DND-41 (cell line): ENCODE measurements around the gene CSF3.
A peak's percentile ranks its signal among the peaks of the same experiment; 100 is the strongest.

Experiments
- ATAC-seq: fragments of 200-7000 bp; cut with Tn5 transposase; 3 replicates; pipeline ENCODE4 v1.9.1; 2021; ENCODE audit warnings: low read depth; ENCODE audit not compliant: insufficient read depth
- DNase-seq: peaks from one replicate; pipeline ENCODE4 v3.0.0-alpha.2; 2020
- H2AFZ ChIP-seq: 2 replicates; pipeline ENCODE4 v1.6.0; 2012; ENCODE audit warnings: low read depth, low read length
- H3K27ac ChIP-seq: 2 replicates; pipeline ENCODE4 v1.5.1; 2012; ENCODE audit warnings: low read length, inconsistent platforms
- H3K27me3 ChIP-seq: fragments of 200-600 bp; sonication (generic); 2 replicates; pipeline ENCODE4 v1.6.0; 2012; ENCODE audit warnings: low read length, mild to moderate bottlenecking, inconsistent platforms; ENCODE audit not compliant: insufficient read depth, poor library complexity
- H3K36me3 ChIP-seq: 2 replicates; pipeline ENCODE4 v1.5.1; 2012; ENCODE audit warnings: low read length, inconsistent platforms; ENCODE audit not compliant: insufficient read depth
- H3K4me1 ChIP-seq: 2 replicates; pipeline ENCODE4 v1.5.1; 2012; ENCODE audit warnings: mild to moderate bottlenecking, low read length; ENCODE audit not compliant: insufficient read depth
- H3K4me2 ChIP-seq: 2 replicates; pipeline ENCODE4 v1.6.0; 2012; ENCODE audit warnings: mild to moderate bottlenecking, moderate library complexity, low read length, inconsistent platforms; ENCODE audit not compliant: insufficient read depth
- H3K4me3 ChIP-seq, 2 experiments: fragments of 200-600 bp in 1 of 2; shearing (Covaris generic) in 1 of 2; 2 replicates each; pipeline ENCODE4 v1.5.1; 2012 to 2016; ENCODE audit warnings: inconsistent platforms in 2 of 2, low read length in 2 of 2, mild to moderate bottlenecking in 2 of 2, low read depth in 1 of 2, moderate library complexity in 1 of 2
- H3K79me2 ChIP-seq: 2 replicates; pipeline ENCODE4 v1.6.0; 2012; ENCODE audit warnings: low read length, inconsistent platforms; ENCODE audit not compliant: insufficient read depth
- H3K9ac ChIP-seq: 2 replicates; pipeline ENCODE4 v1.6.0; 2012; ENCODE audit warnings: low read depth, mild to moderate bottlenecking, inconsistent platforms, low read length, moderate library complexity
- H3K9me3 ChIP-seq: 2 replicates; pipeline ENCODE4 v1.5.1; 2012; ENCODE audit warnings: low read length, moderate library complexity, mild to moderate bottlenecking, inconsistent platforms; ENCODE audit not compliant: insufficient read depth, severe bottlenecking
- H4K20me1 ChIP-seq: 2 replicates; pipeline ENCODE4 v1.6.0; 2012; ENCODE audit warnings: low read length; ENCODE audit not compliant: insufficient read depth
- CTCF ChIP-seq: IDR thresholded peaks from 2 replicates; pipeline ENCODE4 v1.5.1; 2012; ENCODE audit warnings: borderline replicate concordance, low read length, moderate library complexity, mild to moderate bottlenecking; ENCODE audit not compliant: poor library complexity, severe bottlenecking; ENCODE audit errors: extremely low read depth
- EZH2 ChIP-seq: IDR thresholded peaks from 3 replicates; pipeline ENCODE4 v1.6.1; 2012; ENCODE audit warnings: borderline replicate concordance, low read depth, mild to moderate bottlenecking, moderate library complexity, low read length, inconsistent platforms; ENCODE audit not compliant: severe bottlenecking

Gene CSF3

DNA sequence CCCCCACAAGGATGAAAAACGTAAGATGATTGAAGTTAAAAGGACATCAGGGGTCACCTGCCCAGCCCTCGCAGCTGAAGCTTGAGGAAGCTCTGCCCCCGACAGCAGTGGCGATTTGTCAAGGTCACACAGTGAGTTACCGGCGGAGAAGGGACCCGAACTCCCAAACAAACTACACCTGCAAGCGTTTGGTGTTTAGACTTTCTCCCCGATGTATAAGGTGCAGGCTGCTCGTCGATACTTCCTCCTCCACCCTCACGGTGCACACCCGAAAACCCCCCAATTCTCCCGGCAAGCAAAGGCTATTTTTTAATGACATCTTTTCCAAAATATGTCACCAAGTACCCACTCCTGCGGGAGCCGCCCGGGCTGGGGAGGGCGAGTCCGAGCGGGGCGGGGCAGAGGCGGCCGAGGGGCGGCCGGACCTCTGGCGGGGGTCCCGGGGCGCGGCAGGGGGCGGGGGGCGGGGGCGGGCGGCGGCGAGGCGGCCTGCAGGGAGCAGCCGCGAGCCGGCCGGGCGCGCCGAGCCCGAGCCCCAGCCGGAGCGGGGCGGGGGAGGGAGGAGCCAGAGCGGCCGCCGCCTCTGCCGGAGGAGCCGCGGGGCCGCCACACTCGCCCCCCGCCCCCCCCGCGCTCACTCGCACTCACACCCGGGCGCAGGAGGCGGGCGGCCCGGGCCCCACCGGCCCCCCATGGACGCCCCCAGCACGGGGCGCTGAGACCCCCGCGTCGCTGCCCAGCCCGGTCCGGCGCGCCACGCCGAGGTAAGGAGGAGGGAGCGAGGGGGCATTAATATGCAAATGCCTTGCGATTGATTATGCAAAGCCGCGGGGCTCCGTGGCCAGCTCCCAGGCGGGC lies 47.3 kb downstream of the CSF3 start, which contains the start of gene THRA:
Gene THRA (plus strand): TSS at position 637 of the 858 bp plus-strand sequence. CDS start 11,524 bp downstream, outside the sequence.
- peak; percentile 69 for DNase-seq

GRCh38 chr17:40063187-40063771 lies 48.0 kb downstream of the CSF3 start:
- H3K4me1 ChIP-seq: peaks cover 48% of the 10 kb centered on the region
- peak; percentile 48 for DNase-seq
- ATAC-seq: peak; percentile 47

More for the DNA sequence above, 47.3 kb downstream of the CSF3 start, which contains the start of gene THRA:
- Histone ChIP-seq H3K9ac (peak within 1 kb of the TSS; percentile 88), H3K36me3 (no peaks in the 10 kb centered on the region; the same call in 1 of the 2 replicates), H3K27me3 (no peaks in the 10 kb centered on the region), H4K20me1 (no peaks in the 10 kb centered on the region), H3K4me2 (peak within 1 kb of the TSS; percentile 95), H3K4me3 (peak within 1 kb of the TSS; percentile 91 to 96), H3K27ac (peak within 1 kb of the TSS; percentile 75), H2AFZ (peak within 1 kb of the TSS; percentile 89), H3K79me2 (peaks cover 41% of the 10 kb centered on the region), H3K4me1 (peaks cover 41% of the 10 kb centered on the region), H3K9me3 (no peaks in the 10 kb centered on the region)
- no peak for TF ChIP-seq EZH2
- peak; percentile 2 for TF ChIP-seq CTCF
- peak; percentile 85 for ATAC-seq

GRCh38 chr17:40063901-40064531 lies 48.8 kb downstream of the CSF3 start:
- H3K27ac ChIP-seq: peak overlapping the region; percentile 75; the same call in 1 of the 2 replicates
- H3K4me3 ChIP-seq: peak overlapping the region; percentile 91 to 96; a peak in 3 of 4 replicates
- H3K9me3 ChIP-seq: no peaks in the 10 kb centered on the region
- no peak for TF ChIP-seq EZH2
- no peaks in the 10 kb centered on the region; the same call in 1 of the 2 replicates for H3K36me3 ChIP-seq
- no peaks in the 10 kb centered on the region for H3K27me3 ChIP-seq
- 0 out of 2 replicates have a peak overlapping the region, but pooled peaks have one; percentile 89 for H2AFZ ChIP-seq
- H3K4me1 ChIP-seq: peaks cover 55% of the 10 kb centered on the region
- DNase-seq (no peak), ATAC-seq (no peak)
- H3K79me2 ChIP-seq: peaks cover 47% of the 10 kb centered on the region
- H3K9ac ChIP-seq: peak overlapping the region; percentile 88
- H3K4me2 ChIP-seq: peak overlapping the region; percentile 95
- no peaks in the 10 kb centered on the region for H4K20me1 ChIP-seq

More at GRCh38 chr17:40063187-40063771, 48.0 kb downstream of the CSF3 start:
- no peaks in the 10 kb centered on the region for H4K20me1 ChIP-seq
- no peaks in the 10 kb centered on the region for H3K27me3 ChIP-seq
- TF ChIP-seq CTCF (no peak), EZH2 (no peak)
- H3K4me3 ChIP-seq: peak overlapping the region; percentile 91 to 96
- peak overlapping the region; percentile 89 for H2AFZ ChIP-seq
- peak overlapping the region; percentile 95 for H3K4me2 ChIP-seq
- no peaks in the 10 kb centered on the region for H3K9me3 ChIP-seq
- peak overlapping the region; percentile 75 for H3K27ac ChIP-seq
- H3K9ac ChIP-seq: peak overlapping the region; percentile 88
- H3K79me2 ChIP-seq: peaks cover 45% of the 10 kb centered on the region
- no peaks in the 10 kb centered on the region; the same call in 1 of the 2 replicates for H3K36me3 ChIP-seq
